GM23338 (cell line): ENCODE measurements around the gene EPHA7. TPM values are rescaled to one million over a fixed set of nuclear protein-coding genes. Genes with fewer than 3 reads are reported as not detected.

Source experiments
- ATAC-seq: fragments of 200-7000 bp; cut with Tn5 transposase; 3 replicates; pipeline ENCODE4 v1.9.1; 2020
- DNase-seq: peaks from one replicate; pipeline ENCODE4 v3.0.0-alpha.2; 2015; ENCODE audit warnings: low spot score
- H2AFZ ChIP-seq: fragments of 200-600 bp; sonication (generic); 2 replicates; pipeline ENCODE4 v1.8.0; 2016; ENCODE audit warnings: antibody characterized with exemption, mild to moderate bottlenecking, moderate library complexity
- H3F3A ChIP-seq: fragments of 200-600 bp; sonication (generic); replicated peaks from 2 replicates; pipeline ENCODE4 v1.8.0; 2017; ENCODE audit warnings: antibody characterized with exemption, mixed run types, low read depth
- H3K27ac ChIP-seq: fragments of 200-600 bp; sonication (generic); 2 replicates; pipeline ENCODE4 v1.6.1; 2016; ENCODE audit warnings: low read depth
- H3K27me3 ChIP-seq: fragments of 200-600 bp; sonication (generic); 2 replicates; pipeline ENCODE4 v1.8.0; 2016; ENCODE audit warnings: mild to moderate bottlenecking, mixed run types, moderate library complexity; ENCODE audit not compliant: insufficient read depth
- H3K36me3 ChIP-seq: fragments of 200-600 bp; sonication (generic); 2 replicates; pipeline ENCODE4 v1.8.0; 2016; ENCODE audit warnings: mild to moderate bottlenecking; ENCODE audit not compliant: insufficient read depth
- H3K4me1 ChIP-seq: fragments of 200-600 bp; sonication (generic); 2 replicates; pipeline ENCODE4 v1.8.0; 2016; ENCODE audit warnings: mild to moderate bottlenecking, moderate library complexity; ENCODE audit not compliant: insufficient read depth
- H3K4me2 ChIP-seq: fragments of 200-600 bp; sonication (generic); 2 replicates; pipeline ENCODE4 v1.7.1; 2017; ENCODE audit warnings: mixed run types
- H3K4me3 ChIP-seq: fragments of 200-600 bp; sonication (generic); 2 replicates; pipeline ENCODE4 v1.6.1; 2016; ENCODE audit warnings: mixed run types
- H3K79me2 ChIP-seq: fragments of 200-600 bp; sonication (generic); replicated peaks from 2 replicates; pipeline ENCODE4 v1.8.0; 2017; ENCODE audit warnings: mild to moderate bottlenecking; ENCODE audit not compliant: insufficient read depth
- H3K9me2 ChIP-seq: fragments of 200-600 bp; sonication (generic); 2 replicates; pipeline ENCODE4 v1.8.0; 2017; ENCODE audit not compliant: insufficient read depth
- H4K20me1 ChIP-seq: fragments of 200-600 bp; sonication (generic); replicated peaks from 2 replicates; pipeline ENCODE4 v1.8.0; 2017; ENCODE audit warnings: mild to moderate bottlenecking; ENCODE audit not compliant: insufficient read depth
- H3K27ac Mint-ChIP-seq: 2 replicates; pipeline ENCODE4 v1.8.0; 2020; ENCODE audit warnings: inconsistent platforms, mild to moderate bottlenecking, moderate library complexity, mixed read lengths
- H3K27me3 Mint-ChIP-seq: 3 replicates; pipeline ENCODE4 v1.8.0; 2022; ENCODE audit warnings: low read depth, mild to moderate bottlenecking, moderate library complexity, mixed read lengths, inconsistent platforms; ENCODE audit not compliant: insufficient read depth, poor library complexity
- H3K36me3 Mint-ChIP-seq: 3 replicates; pipeline ENCODE4 v1.8.0; 2021; ENCODE audit warnings: low read depth, mild to moderate bottlenecking, inconsistent platforms, moderate library complexity, mixed read lengths
- H3K4me1 Mint-ChIP-seq: 3 replicates; pipeline ENCODE4 v1.8.0; 2020; ENCODE audit warnings: mild to moderate bottlenecking, inconsistent platforms, mixed read lengths
- H3K4me3 Mint-ChIP-seq: 3 replicates; pipeline ENCODE4 v1.8.0; 2021; ENCODE audit warnings: moderate library complexity, mild to moderate bottlenecking, inconsistent platforms, mixed read lengths
- H3K9me3 Mint-ChIP-seq: 3 replicates; pipeline ENCODE4 v1.8.0; 2020; ENCODE audit warnings: moderate library complexity, mild to moderate bottlenecking, inconsistent platforms, mixed read lengths
- CREB1 ChIP-seq: fragments of 250-450 bp; sonication (Bioruptor Pico); IDR thresholded peaks from 2 replicates; pipeline ENCODE4 v1.5.0; 2020; ENCODE audit warnings: low read depth, mild to moderate bottlenecking, moderate library complexity
- CTCF ChIP-seq, 2 experiments: fragments of 200-600 bp in 1 of 2; sonication (generic) in 1 of 2; conservative IDR thresholded peaks; 2 replicates each; pipeline versions ENCODE4 v1.5.1 to v1.6.1; 2016 to 2017; ENCODE audit warnings: antibody characterized with exemption in 2 of 2, low read depth in 2 of 2, mild to moderate bottlenecking in 2 of 2, moderate library complexity in 1 of 2
- ETS1 ChIP-seq: IDR thresholded peaks from 2 replicates; pipeline ENCODE4 v1.6.1; 2016; ENCODE audit warnings: antibody characterized with exemption
- EZH2 ChIP-seq: fragments of 200-600 bp; sonication (generic); IDR thresholded peaks from one replicate; pipeline ENCODE4 v1.8.0; 2017; ENCODE audit warnings: antibody characterized with exemption, mild to moderate bottlenecking, low read depth; ENCODE audit not compliant: unreplicated experiment
- EZH2phosphoT487 ChIP-seq: fragments of 200-600 bp; sonication (generic); IDR thresholded peaks from one replicate; pipeline ENCODE4 v1.8.1; 2018; ENCODE audit warnings: antibody characterized with exemption; ENCODE audit not compliant: unreplicated experiment
- JUNB ChIP-seq: IDR thresholded peaks from one replicate; pipeline ENCODE4 v1.6.1; 2016; ENCODE audit warnings: antibody characterized with exemption; ENCODE audit not compliant: unreplicated experiment
- NANOG ChIP-seq: IDR thresholded peaks from 2 replicates; pipeline ENCODE4 v1.6.1; 2016; ENCODE audit warnings: antibody characterized with exemption, borderline replicate concordance
- POLR2AphosphoS5 ChIP-seq: IDR thresholded peaks from 2 replicates; pipeline ENCODE4 v1.6.1; 2016; ENCODE audit warnings: antibody characterized with exemption, low read depth
- STAT1 ChIP-seq: IDR thresholded peaks from one replicate; pipeline ENCODE4 v1.6.1; 2016; ENCODE audit warnings: antibody characterized with exemption; ENCODE audit not compliant: unreplicated experiment
- ZNF114 ChIP-seq: fragments of 250-450 bp; sonication (Bioruptor Pico); IDR thresholded peaks from 2 replicates; pipeline ENCODE4 v1.5.0; 2020; ENCODE audit warnings: mild to moderate bottlenecking, moderate library complexity
- ZNF331 ChIP-seq: fragments of 250-450 bp; sonication (Bioruptor Pico); IDR thresholded peaks from 2 replicates; pipeline ENCODE4 v1.5.0; 2020; ENCODE audit warnings: low read depth, mild to moderate bottlenecking, moderate library complexity
- ZNF462 ChIP-seq: fragments of 250-450 bp; sonication (Bioruptor Pico); IDR thresholded peaks from 2 replicates; pipeline ENCODE4 v1.5.0; 2020; ENCODE audit warnings: mild to moderate bottlenecking, moderate library complexity
- polyA plus RNA-seq: library from polyadenylated mRNA; unstranded; fragments of >200 nt; fragmentation: Nextera tagmentation; extraction: Ambion mirVana; gene quantifications from 2 replicates; pipeline ENCODE4 v1.2.1, GENCODE V29; 2016
- total RNA-seq: library from RNA; depleted of rRNA; stranded (reverse); fragments of >200 nt; shearing (Covaris generic); gene quantifications from 2 replicates; pipeline ENCODE4 v1.2.3, GENCODE V29; 2014
- TF ChIP-seq, protein P1 (sequence below): IDR thresholded peaks from one replicate; pipeline ENCODE4 v1.6.1; 2018; ENCODE audit warnings: antibody characterized with exemption; ENCODE audit not compliant: unreplicated experiment

The EPHA7 gene
- total and polyA plus RNA-seq, 2 experiments from 2014 or later = 3.3 to 7.3 TPM

DNA sequence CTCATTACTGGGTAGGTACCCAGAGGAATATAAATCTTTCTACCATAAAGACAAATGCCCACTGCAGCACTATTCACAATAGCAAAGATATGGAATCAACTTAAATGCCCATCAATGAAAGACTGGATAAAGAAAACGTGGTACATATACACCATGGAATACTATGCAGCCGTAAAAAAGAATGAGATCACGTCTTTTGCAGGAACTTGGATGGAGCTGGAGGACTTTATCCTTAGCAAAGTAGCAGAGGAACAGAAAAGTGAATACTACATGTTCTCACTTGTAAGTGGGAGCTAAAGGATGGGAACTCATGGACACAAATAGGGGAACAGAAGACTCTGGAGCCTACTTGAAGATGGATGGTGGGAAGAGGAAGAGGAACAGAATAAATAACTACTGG lies 119.7 kb downstream of the EPHA7 start:
- no peak overlapping the region for H3K4me3 Mint-ChIP-seq
- no peaks in the 10 kb centered on the region; the same call in 2 of the 3 replicates for H3K36me3 Mint-ChIP-seq
- Histone ChIP-seq H3K79me2 (no peaks in the 10 kb centered on the region), H3K9me2 (no peaks in the 10 kb centered on the region), H4K20me1 (no peaks in the 10 kb centered on the region), H3K36me3 (no peaks in the 10 kb centered on the region), H3K27me3 (no peaks in the 10 kb centered on the region), H3F3A (no peaks in the 10 kb centered on the region), H3K4me1 (no peaks in the 10 kb centered on the region), H3K27ac (no peak overlapping the region), H2AFZ (no peak overlapping the region), H3K4me3 (no peak overlapping the region), H3K4me2 (no peak overlapping the region)
- no peak for TF ChIP-seq ZNF462 (CRISPR knock-in tag)
- no peak for TF ChIP-seq ETS1
- no peak for TF ChIP-seq POLR2AphosphoS5
- TF ChIP-seq CREB1 = no peak
- TF ChIP-seq EZH2 = no peak
- TF ChIP-seq, protein P1, sequence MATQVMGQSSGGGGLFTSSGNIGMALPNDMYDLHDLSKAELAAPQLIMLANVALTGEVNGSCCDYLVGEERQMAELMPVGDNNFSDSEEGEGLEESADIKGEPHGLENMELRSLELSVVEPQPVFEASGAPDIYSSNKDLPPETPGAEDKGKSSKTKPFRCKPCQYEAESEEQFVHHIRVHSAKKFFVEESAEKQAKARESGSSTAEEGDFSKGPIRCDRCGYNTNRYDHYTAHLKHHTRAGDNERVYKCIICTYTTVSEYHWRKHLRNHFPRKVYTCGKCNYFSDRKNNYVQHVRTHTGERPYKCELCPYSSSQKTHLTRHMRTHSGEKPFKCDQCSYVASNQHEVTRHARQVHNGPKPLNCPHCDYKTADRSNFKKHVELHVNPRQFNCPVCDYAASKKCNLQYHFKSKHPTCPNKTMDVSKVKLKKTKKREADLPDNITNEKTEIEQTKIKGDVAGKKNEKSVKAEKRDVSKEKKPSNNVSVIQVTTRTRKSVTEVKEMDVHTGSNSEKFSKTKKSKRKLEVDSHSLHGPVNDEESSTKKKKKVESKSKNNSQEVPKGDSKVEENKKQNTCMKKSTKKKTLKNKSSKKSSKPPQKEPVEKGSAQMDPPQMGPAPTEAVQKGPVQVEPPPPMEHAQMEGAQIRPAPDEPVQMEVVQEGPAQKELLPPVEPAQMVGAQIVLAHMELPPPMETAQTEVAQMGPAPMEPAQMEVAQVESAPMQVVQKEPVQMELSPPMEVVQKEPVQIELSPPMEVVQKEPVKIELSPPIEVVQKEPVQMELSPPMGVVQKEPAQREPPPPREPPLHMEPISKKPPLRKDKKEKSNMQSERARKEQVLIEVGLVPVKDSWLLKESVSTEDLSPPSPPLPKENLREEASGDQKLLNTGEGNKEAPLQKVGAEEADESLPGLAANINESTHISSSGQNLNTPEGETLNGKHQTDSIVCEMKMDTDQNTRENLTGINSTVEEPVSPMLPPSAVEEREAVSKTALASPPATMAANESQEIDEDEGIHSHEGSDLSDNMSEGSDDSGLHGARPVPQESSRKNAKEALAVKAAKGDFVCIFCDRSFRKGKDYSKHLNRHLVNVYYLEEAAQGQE = no peak
- no peak for TF ChIP-seq ZNF331 (CRISPR knock-in tag)
- no peak for TF ChIP-seq STAT1
- no peak for TF ChIP-seq JUNB
- no peak for TF ChIP-seq NANOG
- no peak for TF ChIP-seq ZNF114 (CRISPR knock-in tag)
- no peak for TF ChIP-seq CTCF (conservative IDR thresholded peaks at IDR 0.05; ENCODE audit: low read depth in 2 of 2)
- no peak for TF ChIP-seq EZH2phosphoT487
- H3K27me3 Mint-ChIP-seq = peaks cover 2% of the 10 kb centered on the region
- DNase-seq (no peak), ATAC-seq (no peak)
- no peaks in the 10 kb centered on the region for H3K9me3 Mint-ChIP-seq
- H3K27ac Mint-ChIP-seq = no peak overlapping the region
- H3K4me1 Mint-ChIP-seq = peaks cover under 1% of the 10 kb centered on the region; the same call in 2 of the 3 replicates
